B cell (primary cell): ENCODE data around the gene LALBA.

Experiments used
- EZH2 ChIP-seq: IDR thresholded peaks from 2 replicates; pipeline ENCODE4 v1.6.1; 2012; ENCODE audit warnings: borderline replicate concordance, low read depth, mild to moderate bottlenecking, moderate library complexity, low read length; ENCODE audit not compliant: insufficient read depth, poor library complexity, severe bottlenecking
- TF ChIP-seq, protein P1 (sequence below): fragments of 200-600 bp; IDR thresholded peaks from one replicate; pipeline ENCODE4 v1.8.0; 2022; ENCODE audit warnings: antibody characterized with exemption, mild to moderate bottlenecking

DNA sequence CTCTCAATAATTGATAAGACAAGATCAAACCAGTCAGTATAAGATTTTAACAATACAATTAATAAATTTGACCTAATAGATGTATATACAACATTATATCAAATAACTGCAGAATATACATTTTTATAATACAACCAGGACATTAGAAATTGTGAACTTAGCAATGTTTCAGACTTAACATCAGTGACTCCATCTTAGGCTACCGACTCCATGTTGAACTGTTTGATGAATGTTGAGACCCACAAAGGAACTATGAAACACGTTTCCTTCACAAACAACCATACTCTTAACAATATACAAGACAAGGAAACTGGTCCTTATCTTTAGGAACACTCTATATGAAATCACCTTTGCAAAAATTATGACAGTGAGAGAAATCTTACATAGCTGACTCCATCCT, 13.9 kb upstream of the LALBA start:
- TF ChIP-seq, protein P1, sequence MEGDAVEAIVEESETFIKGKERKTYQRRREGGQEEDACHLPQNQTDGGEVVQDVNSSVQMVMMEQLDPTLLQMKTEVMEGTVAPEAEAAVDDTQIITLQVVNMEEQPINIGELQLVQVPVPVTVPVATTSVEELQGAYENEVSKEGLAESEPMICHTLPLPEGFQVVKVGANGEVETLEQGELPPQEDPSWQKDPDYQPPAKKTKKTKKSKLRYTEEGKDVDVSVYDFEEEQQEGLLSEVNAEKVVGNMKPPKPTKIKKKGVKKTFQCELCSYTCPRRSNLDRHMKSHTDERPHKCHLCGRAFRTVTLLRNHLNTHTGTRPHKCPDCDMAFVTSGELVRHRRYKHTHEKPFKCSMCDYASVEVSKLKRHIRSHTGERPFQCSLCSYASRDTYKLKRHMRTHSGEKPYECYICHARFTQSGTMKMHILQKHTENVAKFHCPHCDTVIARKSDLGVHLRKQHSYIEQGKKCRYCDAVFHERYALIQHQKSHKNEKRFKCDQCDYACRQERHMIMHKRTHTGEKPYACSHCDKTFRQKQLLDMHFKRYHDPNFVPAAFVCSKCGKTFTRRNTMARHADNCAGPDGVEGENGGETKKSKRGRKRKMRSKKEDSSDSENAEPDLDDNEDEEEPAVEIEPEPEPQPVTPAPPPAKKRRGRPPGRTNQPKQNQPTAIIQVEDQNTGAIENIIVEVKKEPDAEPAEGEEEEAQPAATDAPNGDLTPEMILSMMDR, result no peak
- TF ChIP-seq EZH2, result no peak
